ENCODE measurements around the gene F7.
"Not testable (repeated sequence)": the region's sequence is repeated elsewhere in the genome, so short reads cannot be mapped to it uniquely, and the experiment has no call there.

F7 gene

DNA sequence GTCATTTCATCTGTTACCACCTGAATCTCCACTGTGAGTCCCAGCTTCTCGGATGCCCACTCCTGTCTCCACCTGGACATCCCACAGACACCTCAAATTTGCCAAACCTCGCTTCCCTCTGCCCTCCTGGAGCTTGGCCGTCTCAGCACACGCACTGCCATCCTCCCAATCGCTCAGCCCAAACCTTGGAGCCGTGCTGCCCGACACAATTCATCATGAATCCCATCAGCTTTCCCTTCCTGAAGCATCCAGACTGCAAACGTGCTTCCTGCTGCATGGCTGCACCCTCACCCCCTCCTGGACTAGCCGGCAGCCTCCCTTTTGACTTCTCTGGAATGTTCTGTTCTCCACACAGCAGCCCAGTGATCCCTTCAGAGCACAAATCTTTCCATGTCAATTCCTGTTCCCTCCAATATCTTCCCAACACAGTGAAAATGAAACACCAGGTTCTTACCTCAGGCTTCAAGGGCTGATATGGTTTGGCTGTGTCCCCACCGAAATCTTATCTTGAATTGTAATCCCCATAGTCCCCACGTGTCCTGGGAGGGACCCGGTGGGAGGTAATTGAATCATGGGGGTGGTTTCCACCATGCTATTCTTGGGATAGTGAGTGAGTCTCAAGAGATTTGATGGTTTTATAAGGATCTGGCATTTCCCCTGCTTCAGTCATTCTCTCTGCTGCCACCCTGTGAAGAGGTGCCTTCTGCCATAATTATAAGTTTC is 51.8 kb downstream of the F7 start:
- no peak for DNase-seq

DNA sequence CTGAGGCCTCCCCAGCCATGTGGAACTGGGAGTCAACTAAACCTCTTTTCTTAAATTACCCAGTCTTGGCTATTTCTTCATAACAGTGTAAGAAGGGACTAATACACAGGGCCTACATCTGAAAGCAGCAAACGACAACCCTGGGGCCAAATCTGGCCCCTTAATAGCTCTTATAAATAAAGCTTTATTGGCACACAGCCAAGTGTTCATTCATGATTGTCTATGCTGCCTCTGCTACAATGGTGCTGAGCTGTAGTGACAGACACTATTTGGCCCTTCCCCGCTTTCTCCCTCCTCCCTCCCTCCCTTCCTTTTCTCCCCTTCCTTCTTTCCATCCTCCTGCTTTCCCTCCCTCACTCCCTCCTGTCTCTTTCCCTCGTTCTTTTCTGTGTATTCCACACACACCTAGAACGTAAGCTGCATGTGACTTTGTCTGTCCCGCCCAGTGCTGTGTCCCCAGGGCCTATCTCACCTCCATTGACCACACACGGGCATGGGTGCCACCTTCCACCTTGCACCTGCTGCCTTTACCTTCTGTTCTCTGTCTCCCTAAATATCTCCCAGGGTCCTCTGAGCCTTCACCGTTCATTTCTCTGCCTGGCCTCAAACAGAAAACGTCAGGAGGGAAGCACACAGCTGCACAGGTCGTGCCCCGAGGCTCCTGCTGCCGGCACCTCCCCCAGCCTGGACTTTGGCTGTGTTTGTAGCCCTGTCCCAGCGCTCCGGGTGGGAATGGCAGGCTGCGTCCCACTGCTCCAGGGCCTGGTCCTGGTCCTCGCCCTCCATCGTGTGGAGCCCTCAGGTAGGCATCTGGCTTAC is 52.5 kb downstream of the F7 start, which contains the start of gene PROZ:
PROZ (plus strand) TSS at position 720 of the 819 bp plus-strand sequence; CDS start at position 733, 13 bp downstream.
- no peak for DNase-seq

DNA sequence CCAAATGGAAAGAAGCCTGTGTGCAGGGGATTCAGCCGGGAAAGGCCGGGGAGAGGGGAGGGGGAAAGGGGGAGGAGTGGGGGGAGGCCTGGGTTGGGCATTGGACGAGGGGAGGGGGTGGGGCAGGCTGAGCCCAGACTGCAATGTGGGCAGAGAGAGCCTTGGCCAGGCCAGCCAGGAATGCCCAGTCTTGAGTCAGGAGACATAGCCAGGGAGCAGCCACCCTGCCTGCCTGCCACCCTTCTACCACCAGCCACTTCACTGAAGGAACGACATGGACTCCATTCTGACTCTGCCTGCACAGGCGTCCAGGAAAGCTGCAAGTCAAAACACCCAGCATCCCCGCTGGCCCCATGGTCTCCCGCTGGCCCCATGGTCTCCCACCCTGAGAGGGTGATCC is 53.4 kb downstream of the F7 start:
- no peak for DNase-seq

DNA sequence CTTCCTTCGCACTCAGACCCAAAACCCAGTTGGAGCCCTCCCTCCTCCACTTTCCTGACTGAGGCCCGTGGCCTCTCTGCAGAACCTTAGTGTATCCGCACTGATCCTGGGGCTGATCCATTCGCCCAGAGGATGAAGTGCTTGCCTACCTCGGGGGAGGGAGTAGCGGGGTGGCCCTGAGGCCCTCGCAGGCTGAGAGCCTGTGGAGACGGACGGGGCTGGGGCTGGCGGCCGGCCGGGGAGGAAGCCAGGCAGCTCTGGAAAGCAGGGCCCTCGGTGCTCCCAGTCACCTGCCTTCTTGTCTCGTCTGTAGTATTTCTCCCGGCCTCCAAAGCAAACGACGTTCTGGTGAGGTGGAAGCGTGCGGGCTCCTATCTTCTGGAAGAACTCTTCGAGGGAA is 54.1 kb downstream of the F7 start:
- DNase-seq, result no peak

DNA sequence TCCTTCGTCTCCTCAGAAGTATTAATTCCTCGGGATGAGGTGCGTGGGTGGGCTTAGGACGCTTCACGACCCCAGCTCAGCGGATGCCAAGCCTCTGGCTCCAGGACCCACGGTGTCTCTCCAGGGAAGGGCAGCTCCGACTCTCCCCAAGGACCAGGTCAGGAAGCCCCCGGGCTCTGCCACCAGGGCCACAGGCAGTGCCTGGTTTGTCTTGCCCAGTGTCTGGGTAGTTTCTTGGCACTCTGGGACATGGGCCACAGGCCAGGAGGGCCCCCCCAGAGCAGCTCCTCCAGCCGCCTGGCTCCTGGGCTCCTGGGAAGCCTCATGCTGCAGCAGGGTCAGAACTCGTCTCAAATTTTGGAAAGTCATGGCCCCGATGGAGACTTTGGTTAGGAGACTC is 55.4 kb downstream of the F7 start:
- DNase-seq, result no peak

DNA sequence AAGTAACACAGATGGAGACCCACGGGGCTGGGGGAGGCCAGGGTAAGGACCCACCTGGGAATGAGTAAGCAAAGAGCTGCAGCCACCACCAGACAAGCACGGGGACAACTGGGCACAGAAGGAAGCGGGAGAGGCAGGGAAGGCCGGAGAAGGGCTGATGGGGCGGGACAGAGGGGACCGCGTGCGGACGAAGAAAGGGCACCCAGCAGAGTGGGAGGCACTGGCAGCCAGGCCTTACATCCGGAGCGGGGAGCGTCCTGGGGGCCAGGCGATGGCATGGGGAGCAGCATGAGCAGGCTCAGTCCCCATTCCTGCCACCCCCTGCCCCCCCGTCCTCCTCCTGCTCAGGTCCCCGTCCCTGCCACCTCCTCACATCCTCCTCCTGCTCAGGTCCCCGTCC is 55.8 kb downstream of the F7 start:
- no peak for DNase-seq

DNA sequence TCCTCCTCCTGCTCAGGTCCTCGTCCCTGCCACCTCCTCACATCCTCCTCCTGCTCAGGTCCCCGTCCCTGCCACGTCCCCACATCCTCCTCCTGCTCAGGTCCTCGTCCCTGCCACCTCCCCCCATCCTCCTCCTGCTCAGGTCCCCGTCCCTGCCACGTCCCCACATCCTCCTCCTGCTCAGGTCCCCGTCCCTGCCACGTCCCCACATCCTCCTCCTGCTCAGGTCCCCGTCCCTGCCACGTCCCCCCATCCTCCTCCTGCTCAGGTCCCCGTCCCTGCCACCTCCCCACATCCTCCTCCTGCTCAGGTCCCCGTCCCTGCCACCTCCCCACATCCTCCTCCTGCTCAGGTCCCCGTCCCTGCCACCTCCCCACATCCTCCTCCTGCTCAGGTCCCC is 56.4 kb downstream of the F7 start:
- not testable (repeated sequence) for DNase-seq

DNA sequence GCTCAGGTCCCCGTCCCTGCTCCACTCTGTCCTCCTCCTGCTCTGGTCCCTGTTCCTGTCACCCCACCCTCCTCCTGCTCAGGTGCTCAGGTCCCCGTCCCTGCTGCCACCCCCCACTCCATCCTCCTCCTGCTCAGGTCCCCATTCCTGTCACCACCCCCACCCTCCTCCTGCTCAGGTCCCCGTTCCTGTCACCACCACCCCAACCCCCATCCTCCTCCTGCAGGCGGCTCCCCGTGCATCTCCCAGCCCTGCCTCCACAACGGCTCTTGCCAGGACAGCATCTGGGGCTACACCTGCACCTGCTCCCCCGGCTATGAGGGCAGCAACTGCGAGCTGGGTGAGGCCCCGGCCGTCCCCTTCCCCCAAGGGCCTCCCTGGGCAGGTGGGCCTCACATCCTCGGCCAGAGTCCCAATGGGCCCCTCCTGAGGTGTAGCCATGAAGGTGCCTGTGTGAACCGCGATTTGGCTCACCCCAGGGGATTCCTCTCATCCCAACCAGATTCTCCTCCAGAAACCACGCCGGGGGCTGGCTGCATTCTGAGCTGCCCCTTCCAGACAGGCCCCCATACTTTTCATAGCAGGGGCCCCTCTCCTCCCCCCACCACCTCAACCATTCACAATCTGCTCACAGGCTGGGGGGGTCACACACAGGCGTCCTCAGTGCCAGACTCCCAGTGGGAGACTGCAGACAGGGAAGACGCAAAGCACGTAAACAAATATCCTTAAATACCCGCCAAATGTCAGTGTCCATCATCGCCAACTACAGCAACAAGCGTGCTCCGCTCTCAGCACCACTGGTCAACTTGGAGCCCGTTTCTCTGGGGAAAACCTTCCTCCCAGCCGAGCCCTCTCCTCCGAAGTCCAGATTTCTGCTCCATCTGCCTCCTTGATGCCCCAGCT is 57.4 kb downstream of the F7 start:
- DNase-seq, result no peak

DNA sequence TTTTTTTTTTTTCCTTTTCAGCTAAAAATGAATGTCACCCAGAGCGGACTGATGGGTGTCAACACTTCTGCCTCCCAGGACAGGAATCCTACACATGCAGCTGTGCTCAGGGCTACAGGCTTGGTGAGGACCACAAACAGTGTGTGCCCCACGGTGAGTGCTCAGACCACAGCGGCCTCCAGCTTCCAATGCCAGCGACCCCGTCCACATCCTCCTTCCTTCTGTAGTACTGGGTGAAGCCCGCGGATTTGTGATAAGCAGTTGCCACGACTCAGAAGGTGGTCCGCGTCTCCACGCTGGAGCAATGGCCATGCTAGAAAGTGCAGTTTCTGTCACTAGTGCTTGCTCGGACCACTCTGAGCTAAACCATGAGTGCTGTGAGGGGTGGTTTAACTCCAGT is 58.9 kb downstream of the F7 start:
- DNase-seq, result no peak

DNA sequence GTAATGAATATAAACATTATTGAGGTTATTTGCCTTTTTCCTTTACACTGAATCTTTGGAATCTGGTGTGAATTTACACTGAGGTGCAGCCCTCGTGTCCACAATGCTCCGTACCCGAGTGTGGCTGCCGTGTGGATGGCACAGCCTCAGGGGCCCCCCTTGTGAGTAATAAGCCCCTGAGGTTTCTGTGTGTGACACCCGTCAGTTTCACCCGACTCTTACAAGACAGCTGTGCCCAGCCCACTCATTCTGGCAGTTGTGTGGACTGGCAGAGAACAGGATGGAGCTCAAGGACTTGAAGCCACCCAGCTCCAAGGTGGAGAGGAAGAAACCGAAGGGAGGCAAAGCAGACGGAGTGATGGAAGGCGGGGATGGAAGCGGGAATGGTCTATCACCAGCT is 60.7 kb downstream of the F7 start:
- DNase-seq, result no peak

DNA sequence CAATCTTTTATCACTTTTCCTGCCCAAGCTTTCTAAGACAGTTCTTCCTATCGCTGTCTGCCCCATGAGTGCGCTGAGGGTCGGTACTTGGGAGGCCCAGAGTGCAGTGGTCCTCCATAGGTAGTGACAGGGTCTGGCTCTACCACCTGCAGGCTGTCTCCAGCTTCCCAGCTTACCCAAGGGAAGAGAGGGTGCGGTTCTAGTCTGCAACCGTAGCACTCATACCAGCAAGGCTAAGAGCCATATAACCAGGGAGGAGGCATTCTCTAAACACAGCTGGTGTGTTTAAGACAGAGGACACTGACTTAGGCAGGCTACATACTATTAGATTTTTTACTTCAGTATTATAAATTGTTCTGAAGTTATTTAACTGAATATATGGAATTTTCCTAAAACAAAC is 61.1 kb downstream of the F7 start:
- DNase-seq, result no peak

DNA sequence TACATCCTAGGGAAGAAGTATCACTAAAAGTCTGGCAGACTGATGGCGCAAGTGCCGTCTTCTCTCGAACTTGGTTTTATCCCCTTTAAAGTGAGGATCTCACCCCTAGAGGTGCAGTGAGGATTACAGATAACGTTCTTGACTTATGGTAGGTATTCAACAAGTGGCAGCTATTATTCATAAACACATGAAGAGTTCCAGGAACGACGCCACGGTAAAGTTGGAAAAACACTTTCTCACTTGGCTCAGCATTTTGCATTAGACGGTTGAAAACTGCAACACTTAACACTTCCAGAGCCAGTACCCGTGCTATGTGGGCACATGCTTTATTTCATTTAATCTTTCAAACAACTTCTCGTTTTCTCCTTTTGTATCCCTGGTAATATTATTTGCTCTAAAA is 61.6 kb downstream of the F7 start:
- no peak for DNase-seq

DNA sequence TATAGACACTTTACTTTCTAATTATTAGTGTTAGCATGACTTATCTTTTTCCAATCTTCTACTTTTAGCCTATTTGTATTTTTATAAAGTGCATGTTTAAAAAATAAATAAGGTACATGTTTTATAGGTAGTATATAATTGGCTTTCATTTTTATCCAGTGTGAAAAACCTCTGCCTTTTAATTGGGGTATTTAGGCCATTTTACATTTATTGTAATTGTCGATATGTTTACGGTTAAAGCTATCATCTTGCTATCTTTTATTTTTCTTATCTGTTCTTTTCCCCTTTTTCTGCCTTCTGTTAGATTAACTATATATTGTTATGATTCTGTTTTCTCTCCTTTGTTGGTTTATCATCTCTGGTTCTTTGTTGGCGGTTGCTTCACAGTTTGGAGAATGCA is 62.0 kb downstream of the F7 start:
- no peak for DNase-seq

DNA sequence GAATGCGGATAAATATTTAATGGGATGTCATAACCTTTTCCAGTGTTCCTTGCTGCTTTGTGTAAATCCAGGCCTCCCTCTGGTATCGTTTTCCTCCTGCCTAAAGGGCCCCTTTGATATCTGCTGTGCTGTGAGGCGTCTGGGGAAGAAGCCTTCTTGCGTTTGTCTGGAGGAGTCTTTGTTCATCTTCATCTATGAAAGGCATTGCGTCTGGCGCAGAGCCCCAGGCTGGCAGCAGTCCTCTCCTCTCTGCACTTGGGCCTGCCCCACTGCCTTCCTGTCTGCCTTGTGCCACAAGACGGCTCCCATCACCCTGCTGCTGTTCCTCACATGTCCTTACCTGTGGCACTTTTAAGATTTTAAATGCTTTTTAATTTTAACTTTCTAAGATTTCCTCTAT is 62.6 kb downstream of the F7 start:
- DNase-seq, result no peak

DNA sequence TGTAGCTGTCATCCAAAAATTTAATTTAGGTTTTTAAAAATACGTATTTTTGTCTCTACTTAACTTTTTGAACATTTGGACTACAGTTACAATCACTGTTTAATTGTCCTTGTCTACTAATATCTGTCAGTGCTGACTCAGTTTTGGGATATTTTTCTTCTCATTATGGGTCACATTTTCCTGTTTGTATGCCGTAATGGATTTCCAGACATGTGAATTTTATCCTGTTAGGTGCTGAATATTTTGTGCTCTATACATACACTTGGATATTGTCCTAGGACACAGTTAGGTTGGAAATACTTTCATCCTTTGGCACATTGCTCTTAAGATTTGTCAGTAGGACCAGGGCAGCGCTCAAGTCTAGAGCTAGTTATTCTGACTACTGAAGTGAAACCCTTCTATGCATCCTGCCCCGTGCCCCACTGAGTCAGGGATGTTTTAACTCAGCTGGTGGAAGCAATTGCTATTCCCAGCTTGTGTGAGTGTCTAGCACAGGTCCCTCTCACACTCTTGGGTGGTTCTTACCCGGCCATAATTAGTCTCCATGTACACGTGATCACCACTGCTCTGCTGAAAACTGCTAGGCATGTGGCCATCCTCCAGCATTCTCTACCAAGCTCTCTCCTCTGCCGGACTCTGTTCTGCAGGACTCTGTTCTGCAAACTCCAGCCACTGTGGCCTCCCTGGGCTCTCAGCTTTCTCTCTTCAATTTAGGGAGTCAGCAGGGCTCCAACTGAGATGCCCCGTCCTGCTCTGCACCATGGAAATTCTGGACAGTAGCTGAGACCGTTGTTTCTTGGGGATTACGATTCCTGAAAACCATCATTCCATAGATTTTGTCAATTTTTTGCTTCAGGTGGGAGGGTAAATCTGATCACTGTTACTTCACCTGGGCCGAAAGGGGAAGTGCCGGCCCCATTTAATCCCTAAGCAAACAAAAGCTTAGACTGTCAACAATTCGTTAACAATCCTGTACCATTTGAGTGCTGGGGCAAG is 64.0 kb downstream of the F7 start:
- DNase-seq, result no peak

All from activated CD4-positive, alpha-beta T cell treated with anti-CD3 and anti-CD28 coated beads, Interleukin-2, amount 50 U/mL, for 1 hour (primary cell).